Muscle of arm (tissue), 12 donors: Measurements from ENCODE around the gene NPTX1. TPM values are rescaled to one million over a fixed set of nuclear protein-coding genes. Genes with fewer than 3 reads are reported as not detected.

ENCODE experiments used
- DNase-seq: peaks from one replicate; pipeline ENCODE4 v3.0.0-alpha.2; 2013
- polyA plus RNA-seq, 12 donors: library from polyadenylated mRNA; unstranded; fragments of 120-200 nt; gene quantifications; one replicate each; pipeline ENCODE4 v1.2.1, GENCODE V29; 2013; ENCODE audit not compliant: insufficient read length in 12 of 12

Gene NPTX1
- polyA plus RNA-seq, 12 donors, result 0.13 to 0.83 (median 0.22) TPM; not detected in 2

DNA sequence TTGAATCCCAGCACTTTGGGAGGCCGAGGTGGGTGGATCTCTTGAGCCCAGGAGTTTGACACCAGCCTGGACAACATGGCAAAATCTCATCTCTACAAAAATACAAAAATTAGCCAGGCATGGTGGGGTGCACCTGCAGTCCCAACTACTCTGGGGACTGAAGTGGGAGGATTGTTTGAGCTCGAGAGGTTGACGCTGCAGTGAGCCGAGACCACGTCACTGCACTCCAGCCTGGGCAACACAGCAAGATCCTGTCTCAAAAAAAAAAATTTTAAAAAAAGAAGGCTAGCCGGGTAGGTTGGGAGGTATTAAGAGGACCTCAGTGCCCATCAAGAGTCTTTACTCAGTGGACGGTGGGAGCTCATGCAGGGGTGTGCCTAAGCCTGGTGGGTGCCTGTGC, 3.8 kb upstream of the NPTX1 start:
- no peak for DNase-seq

DNA sequence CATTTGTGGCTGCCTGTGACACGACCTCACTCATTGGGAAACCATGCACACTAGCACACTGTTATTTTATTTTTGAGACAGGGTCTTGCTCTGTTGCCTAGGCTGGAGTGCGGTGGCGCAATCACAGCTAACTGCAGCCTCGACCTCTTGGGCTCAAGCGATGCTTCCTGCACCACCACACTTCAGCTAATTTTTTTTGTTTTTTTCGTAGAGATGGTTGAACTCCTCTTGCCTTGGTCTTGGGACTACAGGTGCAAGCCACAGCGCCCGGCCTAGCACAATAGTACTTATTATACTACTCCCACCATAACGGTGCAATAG, 2.8 kb upstream of the NPTX1 start:
- no peak for DNase-seq

DNA sequence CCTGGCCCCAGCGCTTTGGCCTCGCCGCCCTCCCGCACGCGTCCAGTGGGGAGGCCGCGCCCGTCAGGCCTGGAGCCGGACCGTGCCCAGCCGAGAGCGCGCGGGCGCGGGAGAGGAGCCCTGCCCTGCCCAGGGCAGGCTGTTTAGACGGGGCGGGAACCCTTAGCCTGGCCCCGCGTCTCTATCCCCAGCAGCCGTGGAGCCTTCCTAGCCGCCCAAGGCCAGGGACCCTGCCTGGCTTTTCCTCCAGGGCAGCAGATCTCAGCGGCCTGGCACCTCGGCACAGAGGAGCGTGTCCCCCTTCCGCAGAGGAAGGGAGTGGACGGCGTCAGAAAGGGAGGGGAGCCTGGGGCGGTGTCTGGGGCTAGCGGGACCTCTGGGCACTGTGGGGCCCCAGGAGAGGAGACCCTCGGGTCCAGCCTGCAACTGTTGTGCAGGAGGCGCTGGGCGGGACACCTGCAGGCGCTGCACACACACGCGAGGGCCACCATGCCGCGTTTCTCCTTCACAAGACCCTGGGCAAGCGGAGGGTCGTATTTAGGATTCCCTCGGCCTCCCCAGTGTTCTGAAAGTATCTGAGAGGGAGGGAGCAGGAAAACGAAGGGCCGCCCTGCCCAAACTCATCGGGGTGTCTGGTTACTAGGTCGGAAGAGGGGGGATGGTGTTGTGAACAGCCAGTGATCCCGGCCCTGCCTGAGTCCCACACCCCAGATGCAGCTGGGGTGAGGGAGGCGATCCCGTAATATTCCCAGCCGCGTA, 2.3 kb upstream of the NPTX1 start:
- DNase-seq, result no peak

DNA sequence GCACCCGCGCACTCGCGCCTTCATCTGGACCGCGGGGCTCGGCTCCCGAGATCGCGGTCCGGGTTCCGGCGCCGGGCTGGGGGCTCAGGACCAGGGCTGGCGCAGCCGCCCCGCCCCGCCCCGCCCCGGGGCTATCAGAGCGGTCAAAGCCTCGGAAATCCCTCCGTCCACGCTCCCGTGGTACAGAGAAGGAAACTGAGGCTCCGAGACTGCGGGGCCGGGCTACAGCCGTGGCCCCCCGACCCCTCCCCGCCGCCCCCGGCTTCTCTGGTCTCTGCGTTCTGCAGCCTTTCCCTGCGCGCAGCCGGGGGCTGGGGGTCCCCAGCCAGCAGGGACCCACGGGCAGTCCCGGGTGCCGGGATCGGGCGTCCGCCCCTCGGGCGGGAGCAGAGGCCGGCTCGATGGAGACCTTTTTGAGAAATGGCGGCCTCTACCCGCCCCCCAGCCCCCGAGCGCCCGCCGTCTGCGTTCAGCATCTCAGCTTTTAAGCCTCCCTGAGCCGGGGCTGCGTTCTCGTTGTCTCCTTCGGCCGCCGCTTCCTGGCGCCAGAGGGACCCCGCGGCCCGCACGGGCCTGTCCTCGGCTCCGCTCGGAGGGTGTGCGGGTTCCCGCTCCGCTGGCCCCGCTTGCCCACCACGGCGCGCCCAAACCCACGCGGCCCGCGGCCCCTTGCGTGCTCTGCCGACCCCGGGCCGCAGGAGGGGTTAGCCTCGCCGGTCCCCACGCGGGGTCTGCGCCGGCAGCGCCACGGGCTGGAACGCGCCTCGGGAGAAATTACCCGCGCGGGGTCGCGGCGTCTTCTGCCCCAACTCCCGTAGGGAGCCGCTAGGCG, 1.5 kb upstream of the NPTX1 start:
- no peak for DNase-seq

DNA sequence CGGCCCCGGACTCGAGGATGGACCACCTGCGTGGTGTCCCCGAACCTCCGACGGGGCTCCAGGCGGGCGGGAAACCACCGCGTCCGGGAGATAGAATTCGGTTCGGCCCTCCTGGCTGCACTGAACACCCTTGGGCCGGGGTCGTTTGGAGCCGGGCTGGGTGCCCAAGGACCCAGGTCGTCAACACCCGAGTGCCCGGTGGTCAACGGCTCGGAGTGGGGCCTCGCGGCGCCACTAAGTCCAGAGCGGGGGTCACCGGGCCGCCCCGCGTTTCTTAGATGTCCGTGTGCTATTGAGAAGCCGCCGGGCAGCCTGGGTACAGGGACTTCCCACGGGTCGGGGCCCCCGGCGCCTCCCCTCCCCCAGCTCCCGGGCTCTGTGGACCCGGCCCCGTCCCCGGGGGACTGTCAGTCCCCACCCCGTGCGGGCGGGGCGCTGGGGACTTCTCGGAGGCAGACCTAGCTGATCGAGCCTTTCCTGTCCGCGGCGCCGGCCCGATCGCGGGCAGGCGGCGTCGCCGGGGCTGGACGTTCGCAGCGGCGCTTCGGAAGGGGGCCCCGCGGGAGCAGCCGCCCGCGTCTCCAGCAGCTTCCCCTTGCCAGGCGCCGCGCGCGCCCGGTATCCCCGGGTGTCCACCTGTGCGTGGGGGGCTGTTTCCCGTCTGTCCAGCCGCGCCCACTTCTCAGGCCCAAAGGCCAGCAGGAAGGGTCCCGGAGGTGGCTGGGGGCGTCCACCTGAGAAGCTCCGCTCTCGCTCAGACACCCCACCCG, 655 bp upstream of the NPTX1 start:
- no peak for DNase-seq

DNA sequence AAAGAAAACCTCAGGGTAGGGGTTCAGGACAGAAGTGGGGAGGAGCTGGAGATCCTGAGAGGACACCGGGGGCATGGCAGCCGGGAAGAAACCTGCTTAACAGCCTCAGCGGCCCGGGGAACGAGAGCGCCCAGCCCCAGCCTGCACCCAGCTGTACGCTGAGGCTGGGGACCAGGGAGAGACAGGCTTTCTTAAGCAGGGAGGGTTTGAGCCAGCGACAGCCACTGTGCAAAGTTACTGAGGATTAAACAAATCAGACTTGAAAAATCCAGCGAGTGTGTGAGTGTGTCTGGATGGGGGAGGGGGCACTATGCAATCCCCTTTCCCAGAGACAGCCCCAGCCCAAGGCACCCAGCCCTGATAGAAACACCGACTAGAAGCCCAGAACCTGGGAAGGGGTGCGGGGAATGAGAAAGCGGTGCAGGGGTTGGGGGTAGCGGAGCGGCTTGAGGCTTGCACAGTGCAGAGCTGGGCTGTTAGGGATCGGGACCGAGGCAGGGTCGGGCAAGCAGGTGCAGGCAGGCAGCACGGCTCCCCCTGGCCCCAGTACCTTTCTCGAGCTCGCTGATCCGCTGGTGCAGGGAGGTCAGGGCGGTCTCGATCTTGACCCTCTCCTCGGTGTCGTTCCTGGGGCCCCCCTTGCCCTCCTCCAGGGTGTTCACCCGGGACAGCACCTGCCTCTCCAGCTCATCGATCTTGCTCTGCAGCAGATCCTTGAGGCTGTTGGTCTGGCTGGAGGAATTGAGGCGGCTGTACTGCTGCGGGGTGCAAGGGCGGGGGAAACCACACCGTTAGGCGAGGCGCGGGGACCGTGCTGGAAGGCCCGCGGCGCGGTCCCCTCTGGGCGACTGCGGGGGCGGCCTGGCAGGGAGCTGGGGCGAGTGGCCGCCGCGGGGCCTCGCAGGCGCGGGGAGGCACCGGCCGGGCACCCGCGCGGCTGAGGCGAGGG, 1.2 kb downstream of the NPTX1 start:
- no peak for DNase-seq

DNA sequence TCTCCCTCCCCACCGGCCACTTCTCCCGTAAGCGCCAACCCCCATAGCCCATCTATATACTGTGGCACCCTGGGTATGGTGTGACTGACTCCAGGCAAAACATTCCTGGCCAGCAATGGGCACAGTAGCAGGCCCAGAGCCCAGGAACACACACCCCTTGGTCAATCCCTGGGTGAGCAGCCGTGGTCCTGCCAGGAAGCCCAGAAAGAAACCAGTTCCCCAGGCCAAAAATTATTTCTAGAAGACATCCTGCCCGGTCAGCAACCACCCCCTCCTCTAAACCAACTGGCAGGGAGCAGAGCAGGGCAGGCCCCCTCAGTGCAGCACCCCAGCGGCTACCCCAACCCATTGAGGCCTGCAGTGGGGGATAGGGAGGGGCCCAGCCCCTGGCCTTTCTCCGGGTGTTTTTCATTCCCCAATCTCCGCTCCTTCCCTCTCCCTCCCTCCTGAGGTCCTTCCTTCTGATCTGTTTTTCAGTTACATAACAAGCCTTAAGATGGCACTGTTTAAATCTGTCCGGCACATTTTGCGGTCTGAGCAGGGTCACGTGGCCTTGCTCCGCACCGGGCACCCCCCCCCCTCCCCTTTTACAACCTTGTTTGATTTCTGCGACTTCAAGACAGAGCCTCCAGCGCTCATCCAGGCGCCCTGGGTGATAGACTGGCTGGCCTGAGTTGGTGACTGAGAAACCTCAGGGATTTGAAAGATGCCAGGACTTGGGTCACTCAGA, 2.0 kb downstream of the NPTX1 start:
- DNase-seq, result no peak

DNA sequence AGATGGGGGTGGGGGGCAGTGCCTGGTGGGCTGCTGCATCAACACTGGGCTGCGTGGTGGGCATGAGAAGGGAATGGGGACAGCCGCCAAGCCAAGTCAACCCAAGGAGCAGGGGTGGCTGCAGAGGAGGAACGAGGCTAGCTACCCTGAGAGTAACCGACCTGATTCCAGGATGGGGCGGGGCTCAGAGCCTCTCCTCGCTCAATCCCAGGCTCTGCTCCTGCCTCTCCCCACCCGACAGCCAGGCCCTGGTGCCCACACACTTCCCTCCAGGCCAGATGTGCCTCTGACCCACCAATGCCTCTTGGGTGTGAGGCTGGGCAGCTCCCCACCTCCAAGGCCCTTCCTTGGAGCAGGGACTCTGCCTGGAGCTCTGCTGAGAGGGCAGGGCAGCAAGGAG, 2.7 kb downstream of the NPTX1 start:
- DNase-seq, result no peak

DNA sequence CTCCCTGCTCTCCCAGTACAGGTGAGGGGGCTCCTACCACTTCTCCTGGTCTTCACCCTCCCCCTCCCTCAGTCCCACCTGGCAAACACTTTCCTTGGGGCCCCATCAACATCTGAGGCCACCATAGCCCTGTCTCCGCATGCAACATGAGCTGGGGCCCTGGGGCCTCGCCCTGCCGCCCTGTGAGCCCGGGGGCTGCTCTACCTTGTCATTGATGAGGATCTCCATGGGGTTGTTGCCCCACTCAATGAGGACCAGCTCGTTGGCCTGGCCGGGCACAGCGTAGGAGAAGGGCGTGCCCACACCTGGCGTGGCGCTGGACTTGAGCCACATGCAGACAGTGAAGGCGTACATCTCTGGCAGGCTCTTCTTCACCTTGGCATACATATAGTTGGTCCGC, 3.4 kb downstream of the NPTX1 start:
- DNase-seq, result no peak

DNA sequence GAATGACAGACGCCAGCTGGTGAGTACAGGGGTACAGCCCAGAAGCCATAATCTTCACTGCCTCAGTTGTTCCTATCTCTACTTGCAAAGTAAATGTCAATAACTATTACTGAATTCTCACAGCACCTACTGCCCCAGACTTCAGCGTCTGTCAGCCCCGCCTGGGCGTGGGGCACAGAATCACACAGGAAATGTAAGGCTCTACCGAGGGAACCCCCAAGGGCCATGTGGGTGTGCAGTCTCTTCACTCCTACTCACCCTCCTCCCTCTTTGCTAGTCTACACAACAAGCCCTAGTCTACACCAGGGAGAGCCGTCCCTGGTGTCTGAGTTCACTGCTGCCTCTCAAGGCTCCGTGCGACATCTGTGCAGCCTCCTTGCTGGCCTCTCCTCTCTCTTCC, 4.5 kb downstream of the NPTX1 start:
- no peak for DNase-seq

DNA sequence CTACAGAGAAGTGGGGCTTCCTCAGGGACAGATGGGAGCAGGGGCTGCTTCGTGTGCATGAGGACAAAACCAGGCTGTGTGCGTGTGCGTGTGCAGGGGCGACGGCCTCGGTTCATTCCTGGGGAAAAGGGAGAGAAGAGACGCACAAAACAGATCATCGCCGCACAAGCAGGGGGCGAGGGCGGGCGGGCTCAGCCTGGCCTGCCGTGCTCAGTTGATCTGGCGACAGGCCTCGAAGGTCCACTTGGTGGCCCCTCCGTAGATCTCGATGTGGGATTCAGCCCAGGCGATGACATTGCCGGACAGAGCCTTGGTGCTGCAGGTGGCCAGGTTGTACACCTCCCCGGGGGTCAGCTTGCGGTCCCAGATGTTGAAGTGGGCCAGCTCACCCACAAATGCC, 5.8 kb downstream of the NPTX1 start:
- no peak for DNase-seq

DNA sequence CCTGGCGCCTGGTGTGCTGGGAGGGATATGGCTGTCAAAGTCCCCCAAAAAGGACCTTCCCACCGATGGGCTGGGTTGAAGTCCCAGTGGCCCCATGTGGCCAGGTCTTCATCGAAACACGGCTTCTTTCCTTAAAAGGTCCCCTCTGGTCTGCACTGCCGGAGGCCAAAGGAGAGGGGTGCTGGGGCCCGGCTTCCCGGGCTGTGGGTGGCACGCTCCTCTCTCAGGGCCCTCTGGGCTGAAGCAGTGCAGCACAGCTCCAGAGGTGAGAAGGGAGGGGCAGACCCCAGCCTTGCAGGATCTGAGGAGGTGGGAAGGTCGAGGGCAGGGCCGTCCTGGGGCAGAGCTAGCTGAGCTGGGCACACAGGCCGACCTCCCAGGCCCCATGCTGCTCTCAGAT, 6.7 kb downstream of the NPTX1 start:
- DNase-seq, result no peak

DNA sequence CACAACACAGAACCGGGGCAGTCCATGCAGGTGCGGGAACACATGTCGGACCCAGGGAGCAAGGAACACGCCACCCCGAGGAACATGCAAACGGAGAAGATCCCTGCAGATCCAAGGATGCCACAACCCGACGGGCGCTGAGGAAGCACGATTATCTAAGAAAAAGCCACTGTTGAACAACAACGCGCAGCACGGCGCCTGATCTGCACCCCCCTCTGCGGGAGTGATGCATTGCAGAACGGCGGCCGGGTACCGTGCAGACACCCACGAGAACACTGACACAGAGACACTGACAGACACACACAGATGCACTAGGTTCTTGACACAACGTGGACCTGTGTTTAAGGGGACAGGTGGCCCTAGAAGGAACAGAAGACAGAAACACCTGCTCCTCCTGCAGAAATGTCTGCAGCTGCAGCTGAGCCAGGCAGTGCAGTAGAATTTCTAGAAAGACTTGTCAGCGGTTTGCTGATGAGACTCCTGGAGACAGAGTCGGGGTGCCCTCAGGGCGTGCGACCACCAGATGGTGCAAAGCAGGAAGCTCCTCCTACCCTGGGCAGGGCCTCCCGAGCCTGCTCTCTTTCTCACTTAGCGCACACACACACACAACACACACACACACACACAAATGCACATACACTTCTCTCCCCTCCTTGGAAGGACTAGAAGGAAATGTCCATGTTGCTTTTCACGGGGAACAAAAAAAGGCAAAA, 7.5 kb downstream of the NPTX1 start:
- DNase-seq, result no peak

DNA sequence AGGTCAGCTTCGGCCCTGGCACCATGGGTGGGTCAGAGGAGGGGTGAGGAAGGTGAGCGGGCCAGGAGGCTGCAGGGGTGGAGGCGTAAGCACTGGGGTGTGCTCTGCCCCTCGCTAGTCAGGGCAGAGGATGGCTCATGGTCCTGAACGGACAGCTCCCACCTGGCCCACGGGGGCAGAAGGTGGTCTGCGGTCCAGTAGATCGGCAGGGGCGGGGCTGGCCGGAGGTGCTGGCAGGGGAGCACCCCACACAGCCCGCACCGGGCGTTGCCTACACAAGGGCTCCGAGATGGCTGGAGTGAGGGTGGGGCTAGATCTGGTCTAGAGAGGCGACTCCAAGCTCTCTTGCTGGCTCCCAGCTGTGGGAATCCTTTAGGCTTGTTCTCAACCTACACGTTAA, 8.2 kb downstream of the NPTX1 start:
- no peak for DNase-seq

DNA sequence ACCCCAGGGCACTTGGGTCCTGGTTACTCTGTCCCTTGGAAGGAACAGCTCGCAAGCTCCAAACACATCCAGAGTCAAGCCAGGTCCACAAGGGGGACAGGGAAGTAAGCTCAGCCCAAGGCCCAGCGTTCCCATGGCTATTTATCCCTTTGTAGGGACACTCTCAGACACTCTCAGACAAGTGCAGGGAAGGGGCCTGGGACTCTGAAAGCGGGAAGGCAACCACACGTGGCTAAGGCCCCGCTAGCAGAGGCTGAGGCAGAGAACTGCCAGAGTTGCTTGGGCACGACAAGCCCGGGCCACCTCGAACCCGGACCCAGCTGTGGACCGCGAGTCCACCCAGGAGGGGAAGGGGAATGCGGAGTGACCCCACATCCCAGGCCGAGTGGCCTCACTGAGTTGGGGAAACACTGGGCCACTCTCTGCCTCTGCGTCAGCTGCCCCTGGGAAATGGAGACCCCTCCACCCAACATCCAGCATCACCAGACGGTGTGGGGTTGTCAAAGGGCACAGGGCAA, 10.2 kb downstream of the NPTX1 start:
- DNase-seq, result no peak

DNA sequence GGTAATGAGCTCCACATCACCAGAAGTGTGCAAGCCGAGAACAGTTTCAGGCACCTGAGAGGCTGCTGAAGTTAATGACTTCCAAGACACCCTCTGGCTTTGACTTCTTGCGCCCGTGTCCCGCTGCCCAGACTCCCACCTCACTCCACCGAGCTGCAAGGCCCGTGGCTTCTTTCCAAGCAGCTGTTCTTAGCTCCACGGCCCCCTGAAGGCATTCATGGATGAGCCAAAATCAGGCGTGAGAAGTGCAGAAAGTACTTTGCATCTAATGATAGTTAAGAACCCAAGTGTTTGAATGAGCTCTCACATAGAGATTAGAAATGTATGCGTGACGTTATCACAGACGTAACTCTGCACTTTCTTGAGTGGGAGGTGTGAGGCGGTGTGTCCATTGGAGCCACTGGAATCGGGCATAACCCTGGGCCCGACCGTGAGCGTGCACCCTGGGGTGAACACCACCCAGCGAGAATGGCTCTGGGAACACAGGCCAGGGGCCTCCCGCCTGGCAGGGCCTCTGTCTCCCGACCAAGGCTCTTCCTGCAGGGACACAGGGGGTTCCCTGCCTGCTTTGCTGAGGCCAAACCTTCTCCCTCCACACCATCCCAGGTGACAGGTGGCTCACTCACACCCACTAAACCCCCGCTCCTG, 11.0 kb downstream of the NPTX1 start:
- DNase-seq, result no peak

DNA sequence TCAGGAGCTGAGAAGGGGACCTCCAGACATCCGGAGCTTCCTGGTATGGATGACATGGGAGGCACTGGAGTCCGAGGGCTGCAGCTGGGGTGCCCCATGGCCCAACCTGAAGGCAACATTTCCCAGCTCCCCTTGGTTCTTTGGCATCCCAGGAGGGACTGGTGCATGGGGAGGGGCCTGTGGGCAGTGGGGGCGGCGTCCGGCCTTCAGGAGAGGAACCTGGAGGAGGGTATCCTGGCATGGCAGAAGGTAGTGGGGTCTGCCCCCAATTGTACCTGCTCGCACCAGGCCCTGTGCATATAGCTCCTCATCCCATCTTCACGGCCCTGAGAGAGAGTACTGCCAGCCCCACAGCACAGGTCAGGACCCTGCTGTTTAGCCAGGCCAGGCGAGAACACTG, 11.9 kb downstream of the NPTX1 start:
- DNase-seq, result no peak

DNA sequence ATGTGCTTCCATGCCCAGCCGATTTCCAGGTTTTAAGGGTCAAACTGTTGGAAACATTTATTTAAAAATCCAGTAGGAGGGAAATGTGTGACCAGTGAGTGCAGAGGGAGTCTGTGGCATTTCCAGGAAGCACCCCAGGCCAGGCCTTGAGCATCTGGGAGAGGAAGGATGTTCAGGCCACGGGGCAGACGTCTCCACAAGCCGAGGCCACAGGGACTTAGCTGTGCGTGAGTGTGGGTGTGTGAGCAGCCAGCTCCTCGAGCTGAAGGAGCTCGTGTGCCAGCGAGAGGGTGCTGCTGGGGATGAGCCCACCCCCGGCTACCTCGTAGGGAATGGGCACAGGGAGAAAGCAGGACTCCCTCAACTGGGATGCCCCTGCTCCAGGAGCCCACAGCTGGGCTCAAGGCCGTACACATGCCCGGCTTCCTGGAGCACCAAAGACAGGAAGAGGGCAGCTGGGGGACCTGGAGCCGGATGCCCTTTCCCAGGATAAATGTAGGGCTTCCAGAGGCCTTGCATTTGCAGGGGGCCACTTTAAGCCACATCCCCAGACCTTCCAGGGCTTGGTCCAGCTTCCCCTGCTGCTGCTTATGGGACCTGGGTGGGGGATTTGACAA, 12.5 kb downstream of the NPTX1 start:
- DNase-seq, result no peak
